Spleen (tissue), 11 donors: Measurements from ENCODE around the gene CLCNKA. TPM values are rescaled to one million over a fixed set of nuclear protein-coding genes. Genes with fewer than 3 reads are reported as not detected.
A peak's percentile ranks its signal among the peaks of the same experiment; 100 is the strongest.

Experiments
- DNase-seq: peaks from one replicate; pipeline ENCODE4 v3.0.0-alpha.2; 2020
- H3K27ac ChIP-seq, 8 donors: fragments of 200-600 bp; sonication (generic) in 7 of 8; 1 replicate in 4 of 8; 2 replicates in 4 of 8; pipeline versions ENCODE4 v1.5.0 to v1.8.0; 2016 to 2021; ENCODE audit warnings: inconsistent platforms in 4 of 8, mild to moderate bottlenecking in 4 of 8, moderate library complexity in 1 of 8
- H3K27me3 ChIP-seq, 7 donors: fragments of 200-600 bp; sonication (generic) in 6 of 7; replicated peaks in 1 of 7; 1 replicate in 4 of 7; 2 replicates in 3 of 7; pipeline versions ENCODE4 v1.5.0 to v1.8.0; 2016 to 2021; ENCODE audit warnings: inconsistent platforms in 3 of 7, mild to moderate bottlenecking in 1 of 7
- H3K36me3 ChIP-seq, 6 donors: fragments of 200-600 bp; sonication (generic) in 5 of 6; 1 replicate in 4 of 6; 2 replicates in 2 of 6; pipeline versions ENCODE4 v1.5.0 to v1.8.0; 2016 to 2021; ENCODE audit warnings: inconsistent platforms in 2 of 6
- H3K4me1 ChIP-seq, 6 donors: fragments of 200-600 bp; sonication (generic) in 5 of 6; 1 replicate in 3 of 6; 2 replicates in 3 of 6; pipeline versions ENCODE4 v1.5.0 to v1.8.0; 2016 to 2021; ENCODE audit warnings: inconsistent platforms in 3 of 6
- H3K4me3 ChIP-seq, 8 donors: fragments of 200-600 bp; sonication (generic) in 7 of 8; 1 replicate in 4 of 8; 2 replicates in 4 of 8; pipeline versions ENCODE4 v1.5.0 to v1.8.0; 2016 to 2021; ENCODE audit warnings: inconsistent platforms in 4 of 8, mild to moderate bottlenecking in 4 of 8, moderate library complexity in 2 of 8
- H3K9me3 ChIP-seq, 8 donors: fragments of 200-600 bp; sonication (generic) in 7 of 8; 1 replicate in 4 of 8; 2 replicates in 4 of 8; pipeline versions ENCODE4 v1.5.0 to v1.8.0; 2016 to 2021; ENCODE audit warnings: inconsistent platforms in 4 of 8
- CTCF ChIP-seq, 11 experiments: fragments of 200-600 bp in 7 of 11; fragments of 450-650 bp in 4 of 11; sonication (generic) in 4 of 11; IDR thresholded peaks in 8 of 11; conservative IDR thresholded peaks in 3 of 11; 1 replicate in 7 of 11; 2 replicates in 4 of 11; pipeline versions ENCODE4 v1.4.0 to v1.8.0; 2016 to 2021; ENCODE audit warnings: antibody characterized with exemption in 11 of 11, inconsistent platforms in 4 of 11, mild to moderate bottlenecking in 1 of 11
- POLR2A ChIP-seq, 3 donors: fragments of 450-650 bp; IDR thresholded peaks; one replicate each; pipeline ENCODE4 v1.5.1; 2017; ENCODE audit warnings: antibody characterized with exemption in 3 of 3, mild to moderate bottlenecking in 1 of 3
- POLR2AphosphoS5 ChIP-seq, 3 donors: sonication (generic); formaldehyde crosslinking; IDR thresholded peaks; one replicate each; pipeline ENCODE4 v1.5.1; 2017; ENCODE audit warnings: antibody characterized with exemption in 3 of 3
- WGBS, 5 donors: extraction: QIAGEN DNeasy Blood & Tissue Kit in 3 of 5; methylation state at CpG; one replicate each; pipeline versions ENCODE4 v1.1.5 to v1.1.7; 2013 to 2018; 5-methylcytosine and 5-hydroxymethylcytosine counted together
- intact Hi-C: fragments of 100-400 bp; cut with DNase I; formaldehyde crosslinking; loops from one replicate; pipeline ENCODE4 v1.15.0; 2023; ENCODE audit warnings: low total_unique reads
- polyA plus RNA-seq, 3 donors: library from polyadenylated mRNA; stranded (reverse); fragments of 200-250 nt; gene quantifications; one replicate each; pipeline ENCODE4 v1.2.1, GENCODE V29; 2013
- total RNA-seq, 7 donors: library from RNA; depleted of rRNA in 3 of 7; stranded (reverse); fragments of >200 nt in 3 of 7; fragmentation: NEBNext Ultra II Directional in 4 of 7; extraction: Animal tissue kit (Norgen Biotek cat#: 25700) in 4 of 7; gene quantifications; one replicate each; pipeline versions ENCODE4 v1.1.0 to v1.2.1, GENCODE V29; 2016 to 2021
- donor health status: healthy with polysubstance abuse.
- donor health status: DM: no; HTN: no; CAD: no; lungs with moderate emphysema.
- donor health status: DM: no; HTN: no; CAD: no.
- donor health status: Bipolar disorder and iron deficiency.
- donor health status: healthy.
- donor health status: DM: no; HTN: no; CAD: no.
- donor health status: DM: yes; HTN: yes; CAD: no.

CLCNKA gene
- total and polyA plus RNA-seq, 10 donors = 0.19 to 0.50 (median 0.30) TPM; not detected in 4

DNA sequence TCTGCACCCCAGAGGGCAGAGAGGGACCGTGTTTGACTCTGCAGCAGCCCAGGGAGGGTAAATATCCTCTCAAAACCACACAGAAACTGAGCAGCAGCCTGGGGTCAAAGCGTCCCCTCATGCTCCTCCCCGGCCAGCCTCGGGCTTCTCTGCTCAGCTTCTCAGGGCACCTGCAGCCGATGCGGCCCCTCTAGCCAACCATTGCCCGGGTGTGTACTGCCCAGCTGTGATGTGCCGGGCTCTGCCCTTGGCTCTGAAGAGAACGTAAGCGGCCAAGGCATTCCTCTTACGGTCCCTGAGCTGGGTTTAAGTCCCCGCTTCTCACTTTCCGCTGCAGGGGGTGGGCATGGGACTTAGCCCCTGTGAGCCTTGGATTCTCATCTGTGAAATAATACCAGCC is 46.1 kb downstream of the CLCNKA start:
- Histone ChIP-seq H3K27ac (peak overlapping the region in 3 of 8 donors; percentile 11 to 43 (median 24)), H3K4me3 (no peak overlapping the region), H3K4me1 (peaks cover 3 to 57% (median 22%) of the 10 kb centered on the region in 6 donors), H3K27me3 (peaks cover 0 to 18% (median 6%) of the 10 kb centered on the region in 7 donors), H3K9me3 (no peaks in the 10 kb centered on the region), H3K36me3 (no peaks in the 10 kb centered on the region)
- no peak for TF ChIP-seq POLR2A (IDR thresholded peaks at IDR 0.05)
- no peak for TF ChIP-seq CTCF (IDR thresholded peaks at IDR 0.05 in 8 of 11, conservative IDR thresholded peaks at IDR 0.05 in 3 of 11)
- no peak for TF ChIP-seq POLR2AphosphoS5 (IDR thresholded peaks at IDR 0.05)
- intact Hi-C loops = no loop called here
- 70 to 84% (median 76%) methylated on average over 11 to 13 of the region's 13 CpGs for WGBS, 5 donors
- DNase-seq = no peak

GRCh38 chr1:16068356-16069270 is 46.8 kb downstream of the CLCNKA start:
- Histone ChIP-seq H3K27ac (peak overlapping the region in 3 of 8 donors; percentile 11 to 43 (median 24)), H3K36me3 (no peaks in the 10 kb centered on the region), H3K4me3 (no peak overlapping the region), H3K9me3 (no peaks in the 10 kb centered on the region), H3K4me1 (peaks cover 6 to 62% (median 26%) of the 10 kb centered on the region in 6 donors), H3K27me3 (peaks cover 0 to 25% (median 10%) of the 10 kb centered on the region in 7 donors)
- 64 to 75% (median 69%) methylated on average over 6 to 11 of the region's 11 CpGs for WGBS, 5 donors
- intact Hi-C loops = no loop called here
- TF ChIP-seq POLR2A (IDR thresholded peaks at IDR 0.05) = no peak
- peak in 1 of 3 donors; percentile 28 for TF ChIP-seq POLR2AphosphoS5 (IDR thresholded peaks at IDR 0.05)
- DNase-seq = no peak

DNA sequence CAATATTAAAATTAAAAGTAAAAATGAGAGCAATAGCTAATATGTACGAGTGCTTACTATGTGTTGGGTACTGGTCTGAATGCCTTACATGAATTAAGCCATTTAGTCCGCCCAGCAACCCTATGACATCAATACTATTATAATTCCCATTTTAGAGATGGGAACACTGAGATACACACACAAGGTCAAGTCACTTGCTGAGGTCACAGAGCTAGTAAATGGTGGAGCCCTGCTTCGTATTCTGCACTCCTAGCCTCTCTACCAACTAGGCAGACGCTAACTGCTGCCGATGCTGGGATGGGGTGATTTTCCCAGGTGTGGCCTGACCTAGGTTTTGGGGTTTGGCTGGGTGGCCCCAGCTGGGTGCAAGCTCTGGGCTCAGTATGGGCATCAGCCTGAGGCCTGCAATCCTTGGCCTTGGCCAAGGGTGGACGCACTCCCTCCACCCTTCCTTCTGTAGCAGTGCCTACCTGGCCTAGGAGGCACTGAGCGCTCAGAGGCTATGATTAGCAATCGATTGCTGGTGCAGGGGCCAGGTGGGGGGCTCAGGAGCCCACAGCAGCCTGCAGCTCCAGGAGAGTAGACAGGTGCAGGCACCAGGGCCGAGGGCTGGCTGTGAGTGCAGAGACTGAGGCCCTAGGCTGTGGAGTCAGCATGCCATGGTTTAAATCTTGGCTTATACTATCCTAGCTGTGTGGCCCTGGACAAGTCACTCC is 49.0 kb downstream of the CLCNKA start:
- no peak for DNase-seq
- no peak overlapping the region for H3K27ac ChIP-seq
- peaks cover 0 to 47% (median 13%) of the 10 kb centered on the region in 7 donors for H3K27me3 ChIP-seq
- H3K9me3 ChIP-seq = no peaks in the 10 kb centered on the region
- intact Hi-C loops = no loop called here
- 84 to 93% (median 89%) methylated on average over 7 to 9 of the region's 9 CpGs for WGBS, 5 donors
- TF ChIP-seq CTCF (IDR thresholded peaks at IDR 0.05 in 8 of 11, conservative IDR thresholded peaks at IDR 0.05 in 3 of 11) = no peak
- no peak for TF ChIP-seq POLR2AphosphoS5 (IDR thresholded peaks at IDR 0.05)
- TF ChIP-seq POLR2A (IDR thresholded peaks at IDR 0.05) = no peak
- H3K4me1 ChIP-seq = peaks cover 6 to 60% (median 29%) of the 10 kb centered on the region in 6 donors
- H3K36me3 ChIP-seq = no peaks in the 10 kb centered on the region
- H3K4me3 ChIP-seq = no peak overlapping the region

GRCh38 chr1:16071614-16072013 is 49.8 kb downstream of the CLCNKA start:
- peaks cover 0 to 50% (median 13%) of the 10 kb centered on the region in 7 donors for H3K27me3 ChIP-seq
- no peaks in the 10 kb centered on the region for H3K9me3 ChIP-seq
- intact Hi-C loops = no loop called here
- 88 to 97% (median 93%) methylated on average over 4 to 6 of the region's 6 CpGs for WGBS, 5 donors
- peaks cover 6 to 60% (median 29%) of the 10 kb centered on the region in 6 donors for H3K4me1 ChIP-seq
- H3K27ac ChIP-seq = no peak overlapping the region
- H3K4me3 ChIP-seq = no peak overlapping the region
- no peaks in the 10 kb centered on the region for H3K36me3 ChIP-seq
- no peak for DNase-seq
- TF ChIP-seq POLR2AphosphoS5 (IDR thresholded peaks at IDR 0.05) (no peak), POLR2A (IDR thresholded peaks at IDR 0.05) (no peak), CTCF (IDR thresholded peaks at IDR 0.05 in 8 of 11, conservative IDR thresholded peaks at IDR 0.05 in 3 of 11) (no peak)
